PC-9 (cell line): Measurements from ENCODE around the gene P2RX6.
"Not testable (repeated sequence)": the region's sequence is repeated elsewhere in the genome, so short reads cannot be mapped to it uniquely, and the experiment has no call there.

Experiments
- CTCF ChIP-seq: fragments of 200-600 bp; sonication (generic); conservative IDR thresholded peaks from 2 replicates; pipeline ENCODE4 v1.6.1; 2017; ENCODE audit warnings: mixed run types, antibody characterized with exemption, mild to moderate bottlenecking, moderate library complexity
- EZH2 ChIP-seq: fragments of 200-600 bp; sonication (generic); IDR thresholded peaks from 2 replicates; pipeline ENCODE4 v1.8.0; 2017; ENCODE audit warnings: antibody characterized with exemption, low read depth

DNA sequence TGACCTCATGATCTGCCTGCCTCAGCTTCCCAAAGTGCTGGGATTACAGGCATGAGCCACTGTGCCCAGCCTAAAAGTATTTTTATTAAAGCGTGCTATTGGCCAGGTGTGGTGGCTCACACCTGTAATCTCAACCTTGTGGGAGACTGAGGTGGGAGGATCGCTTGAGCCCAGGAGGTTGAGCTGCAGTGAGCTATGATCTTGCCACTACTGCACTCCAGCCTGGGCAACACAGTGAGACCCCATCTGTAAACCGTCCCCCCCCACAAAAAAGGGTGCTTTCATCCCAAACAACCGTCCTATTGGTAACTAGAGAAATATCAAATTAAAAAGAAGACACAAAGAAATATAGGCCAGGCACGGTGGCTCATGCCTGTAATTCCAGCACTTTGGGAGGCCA, 24.2 kb downstream of the P2RX6 start:
- TF ChIP-seq CTCF, EZH2: not testable (repeated sequence)
